GM08714 (cell line): ENCODE measurements around the gene PCDHGB2.
"Not testable (repeated sequence)": the region's sequence is repeated elsewhere in the genome, so short reads cannot be mapped to it uniquely, and the experiment has no call there.

Source experiments
- H3K4me3 ChIP-seq: fragments of 200-500 bp; sonication (Bioruptor generic); 2 replicates; pipeline ENCODE4 v1.5.1; 2014; ENCODE audit warnings: mild to moderate bottlenecking, low read length, inconsistent platforms
- ZNF274 ChIP-seq: IDR thresholded peaks from 2 replicates; pipeline ENCODE4 v1.6.1; 2012; ENCODE audit warnings: mild to moderate bottlenecking, low read depth, low read length

PCDHGB2 gene

DNA sequence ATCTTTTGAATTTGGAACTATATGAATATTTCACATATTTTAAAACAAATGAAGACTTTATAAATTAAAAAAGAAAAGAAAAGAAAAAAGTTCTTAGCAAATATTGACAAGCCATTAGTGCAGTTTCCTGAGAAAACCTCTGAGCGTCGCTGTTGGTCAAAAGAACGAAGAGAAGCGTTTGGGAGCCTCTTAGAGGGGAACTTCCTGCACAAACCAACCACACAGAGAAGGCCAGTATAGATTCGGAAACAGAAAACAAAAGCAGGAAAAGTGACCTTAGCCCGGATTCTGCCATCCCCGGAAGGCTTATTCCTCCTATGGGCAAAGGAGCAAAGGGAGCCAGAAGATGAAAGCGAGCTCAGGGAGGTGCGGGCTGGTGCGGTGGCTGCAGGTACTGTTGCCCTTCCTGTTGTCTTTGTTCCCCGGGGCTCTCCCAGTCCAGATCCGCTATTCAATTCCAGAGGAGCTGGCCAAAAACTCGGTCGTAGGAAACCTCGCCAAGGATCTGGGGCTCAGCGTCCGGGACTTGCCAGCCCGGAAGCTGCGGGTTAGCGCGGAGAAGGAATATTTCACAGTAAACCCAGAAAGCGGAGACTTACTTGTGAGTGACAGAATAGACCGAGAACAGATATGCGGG lies at the start of gene PCDHGB2:
TSS of gene PCDHGB2 (plus strand) at position 205 of the 637 bp plus-strand sequence. CDS start at position 347, 142 bp downstream.
- TF ChIP-seq ZNF274 = no peak
- H3K4me3 ChIP-seq = peak within 1 kb of the TSS; percentile 43; the same call in 1 of the 2 replicates

DNA sequence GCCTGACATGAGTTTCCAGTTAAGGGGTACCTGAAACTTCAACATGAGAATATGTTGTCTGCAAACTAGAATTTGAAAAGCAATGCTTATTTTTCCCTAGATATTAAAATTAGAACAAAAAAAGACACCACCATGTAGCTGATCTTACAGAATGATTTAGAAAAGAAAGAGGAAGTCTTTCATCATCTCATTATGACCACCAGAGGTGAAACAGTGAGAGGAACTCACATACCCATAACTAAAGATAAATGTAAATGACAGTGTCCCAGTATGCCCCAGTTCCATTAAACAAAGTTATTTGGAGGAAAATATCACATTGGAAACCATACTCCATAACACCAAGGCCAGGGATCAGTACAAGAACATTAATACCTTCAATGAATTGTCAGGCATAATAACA lies 46.1 kb upstream of the PCDHGB2 start:
- H3K4me3 ChIP-seq = no peak overlapping the region
- no peak for TF ChIP-seq ZNF274

DNA sequence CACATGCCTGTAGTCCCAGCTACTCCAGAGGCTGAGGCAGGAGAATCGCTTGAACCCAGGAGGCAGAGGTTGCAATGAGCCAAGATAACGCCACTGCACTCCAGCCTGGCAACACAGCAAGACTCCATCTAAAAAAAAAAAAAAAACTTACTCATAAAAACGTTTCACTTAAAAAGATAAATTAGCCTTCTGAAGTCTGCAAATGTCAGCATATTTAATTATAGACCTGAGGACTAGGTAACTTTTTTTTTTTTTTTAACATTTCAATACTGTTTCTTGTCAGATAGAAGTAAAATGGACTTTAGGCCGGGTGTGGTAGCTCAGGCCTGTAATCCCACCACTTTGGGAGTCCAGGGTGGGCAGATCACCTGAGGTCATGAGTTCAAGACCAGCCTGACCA lies 42.8 kb upstream of the PCDHGB2 start:
- H3K4me3 ChIP-seq = not testable (repeated sequence)

DNA sequence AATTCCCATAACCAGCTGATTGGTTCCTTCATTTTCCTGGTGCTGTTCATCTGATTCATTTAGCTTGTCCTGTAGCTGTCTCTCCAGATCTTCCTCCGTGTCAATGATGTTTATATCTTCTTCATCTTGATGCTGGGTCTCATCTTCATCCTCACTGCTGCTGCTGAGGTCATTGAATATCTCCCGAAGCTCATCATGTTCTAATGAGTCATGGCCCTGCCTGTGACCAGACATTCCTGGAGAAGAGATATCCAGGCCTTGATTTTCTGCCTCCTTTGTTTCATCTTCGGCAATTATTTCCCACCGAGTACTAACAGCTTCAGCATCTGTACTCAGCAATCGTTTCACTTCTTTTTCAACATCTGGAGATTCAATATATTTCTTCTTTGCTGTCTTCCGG lies 40.6 kb upstream of the PCDHGB2 start:
- TF ChIP-seq ZNF274 = no peak
- H3K4me3 ChIP-seq = no peak overlapping the region; the same call in 1 of the 2 replicates

DNA sequence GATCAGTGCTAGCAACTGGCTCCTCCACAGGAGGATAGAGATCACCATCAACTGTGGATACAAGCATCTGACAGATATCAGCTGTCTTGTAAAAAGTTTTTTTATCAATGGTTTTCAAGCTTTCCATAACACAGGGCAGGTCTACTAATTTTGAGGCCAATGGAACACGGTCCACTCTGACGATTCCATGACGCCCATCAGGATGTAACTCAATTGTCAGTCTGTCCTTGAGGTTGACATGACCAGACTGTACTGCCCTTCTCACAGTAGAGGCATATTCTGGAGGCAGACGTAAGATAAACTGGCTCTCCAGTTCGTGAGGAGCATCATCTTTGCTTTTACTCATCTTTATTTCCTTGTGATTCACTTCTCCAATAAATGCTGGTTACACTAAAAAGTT lies 40.1 kb upstream of the PCDHGB2 start:
- TF ChIP-seq ZNF274 = no peak
- H3K4me3 ChIP-seq = peak overlapping the region; percentile 67

DNA sequence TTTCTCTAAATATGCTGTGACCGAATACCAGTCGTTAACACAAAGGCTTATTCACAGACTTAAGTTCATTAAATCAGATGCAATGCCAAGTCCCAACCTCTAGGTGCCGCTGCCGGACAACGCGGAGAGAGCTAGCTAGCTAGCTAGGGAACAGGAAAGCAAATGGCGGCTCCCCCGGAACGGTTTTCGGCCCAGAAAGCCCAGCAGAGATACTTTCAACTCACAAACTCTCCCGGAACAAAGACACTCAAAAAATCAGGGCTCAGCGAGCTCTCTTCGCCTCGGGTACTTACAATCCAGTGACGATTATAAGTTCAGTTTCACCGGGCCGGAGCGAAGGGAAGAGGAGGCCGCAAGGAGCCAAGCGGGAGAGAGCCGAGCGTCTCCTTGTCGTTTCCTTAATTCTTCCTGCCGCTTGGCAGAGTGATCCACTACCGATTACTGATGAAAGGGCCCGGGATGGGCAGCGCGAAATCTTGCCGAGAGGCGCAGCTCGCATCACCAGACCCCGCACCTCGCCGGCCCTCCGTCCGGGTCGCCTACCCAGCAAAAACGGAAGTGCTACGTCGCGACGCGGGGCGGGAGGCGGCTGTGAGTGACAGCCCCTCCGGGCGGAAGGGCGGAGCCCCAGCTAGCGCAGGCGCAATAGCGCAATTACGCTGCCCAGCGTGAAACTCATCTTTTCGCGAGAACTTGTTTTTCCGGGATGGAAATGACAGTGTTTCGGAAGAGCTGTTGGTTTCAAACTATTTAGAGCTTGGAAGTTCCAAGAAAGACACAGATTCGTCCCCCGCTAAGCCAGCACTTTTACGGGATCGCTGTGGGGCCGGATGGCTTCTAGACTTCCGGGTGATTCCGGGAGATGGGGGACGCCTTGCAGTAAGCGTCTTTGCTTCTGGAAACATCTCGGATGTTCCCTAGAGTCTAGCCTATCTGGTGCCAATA lies 39.3 kb upstream of the PCDHGB2 start, which contains the start of gene TAF7:
TSS of gene TAF7 (minus strand) at position 560 of the 945 bp plus-strand sequence. CDS start 740 bp downstream, outside the sequence.
- TF ChIP-seq ZNF274 = no peak
- H3K4me3 ChIP-seq = peak within 1 kb of the TSS; percentile 67

DNA sequence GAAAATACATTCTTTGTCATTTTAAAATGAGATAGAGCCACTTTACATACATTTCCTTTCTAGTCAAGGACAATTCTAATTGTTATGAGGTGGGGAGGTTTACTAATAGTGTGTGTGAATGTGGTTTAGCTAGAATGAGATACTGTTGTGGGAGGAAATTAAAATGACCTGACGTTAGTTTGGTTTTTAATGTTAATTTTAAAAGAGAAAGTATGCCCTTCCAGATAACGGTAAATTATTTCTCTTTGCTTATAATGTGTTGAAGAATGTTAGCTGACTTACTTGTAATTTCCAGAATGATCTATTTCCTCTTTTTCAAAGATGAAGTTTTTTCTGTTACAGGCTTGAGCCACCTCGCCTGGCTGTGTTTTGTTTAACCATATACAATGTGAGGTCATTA lies 37.5 kb upstream of the PCDHGB2 start:
- no peak for TF ChIP-seq ZNF274
- H3K4me3 ChIP-seq = no peak overlapping the region

DNA sequence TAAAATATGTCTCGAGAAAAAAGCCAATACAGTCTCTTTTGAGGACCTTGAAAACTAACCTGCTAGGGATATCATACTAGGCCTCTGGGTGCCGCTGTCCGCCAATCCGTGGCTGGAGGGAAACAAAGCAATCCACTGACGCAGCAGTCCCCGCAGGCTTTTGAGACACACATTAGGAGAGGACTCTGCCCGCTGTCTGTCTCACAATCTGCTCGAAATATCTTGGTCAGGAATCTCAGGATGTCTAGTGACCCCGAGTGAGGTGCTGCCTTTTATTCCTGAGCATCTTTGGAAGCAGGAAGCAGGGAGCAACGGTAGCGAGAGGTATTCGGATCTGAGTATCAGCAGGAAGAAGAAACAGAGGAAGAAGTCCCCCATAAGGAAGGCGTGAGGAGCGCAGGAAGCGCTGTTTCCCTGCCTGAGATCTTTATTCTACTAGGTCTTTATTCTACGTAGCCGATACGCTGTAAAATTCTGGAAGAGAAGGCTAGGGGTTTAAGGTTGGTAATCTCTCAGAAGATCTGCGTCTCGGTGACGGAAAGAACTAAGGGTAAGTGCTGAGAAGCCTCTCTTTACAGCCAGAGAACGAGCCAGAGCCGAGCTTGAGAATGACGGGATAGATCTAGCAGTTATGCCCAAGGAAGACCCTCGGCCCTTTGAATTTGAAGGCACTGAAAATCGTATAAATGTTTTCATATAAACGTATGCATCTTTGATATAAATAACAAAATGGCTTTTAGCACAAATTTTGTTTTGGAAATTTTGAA lies 33.5 kb upstream of the PCDHGB2 start:
- TF ChIP-seq ZNF274 = no peak
- peak overlapping the region; percentile 39; the same call in 1 of the 2 replicates for H3K4me3 ChIP-seq

DNA sequence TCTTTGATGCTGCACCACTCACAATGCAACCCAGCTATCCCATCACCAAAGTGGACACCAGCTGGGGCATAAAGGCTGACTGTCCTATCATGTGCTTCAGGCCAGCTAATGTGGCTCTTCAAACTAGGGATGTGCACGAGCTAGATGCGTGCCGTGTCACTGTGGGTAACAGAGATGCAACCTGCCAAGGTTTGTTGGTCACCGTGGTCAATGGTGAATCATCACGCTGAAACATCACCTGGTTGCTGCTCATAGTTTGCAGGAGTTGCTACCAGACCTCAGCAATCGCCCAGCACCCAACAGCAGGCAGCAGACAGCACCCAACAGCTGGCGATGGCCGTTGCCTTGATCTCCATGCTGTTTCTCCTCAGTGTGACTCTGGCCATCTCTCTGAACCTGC lies 31.6 kb upstream of the PCDHGB2 start:
- no peak for TF ChIP-seq ZNF274
- no peak overlapping the region for H3K4me3 ChIP-seq

DNA sequence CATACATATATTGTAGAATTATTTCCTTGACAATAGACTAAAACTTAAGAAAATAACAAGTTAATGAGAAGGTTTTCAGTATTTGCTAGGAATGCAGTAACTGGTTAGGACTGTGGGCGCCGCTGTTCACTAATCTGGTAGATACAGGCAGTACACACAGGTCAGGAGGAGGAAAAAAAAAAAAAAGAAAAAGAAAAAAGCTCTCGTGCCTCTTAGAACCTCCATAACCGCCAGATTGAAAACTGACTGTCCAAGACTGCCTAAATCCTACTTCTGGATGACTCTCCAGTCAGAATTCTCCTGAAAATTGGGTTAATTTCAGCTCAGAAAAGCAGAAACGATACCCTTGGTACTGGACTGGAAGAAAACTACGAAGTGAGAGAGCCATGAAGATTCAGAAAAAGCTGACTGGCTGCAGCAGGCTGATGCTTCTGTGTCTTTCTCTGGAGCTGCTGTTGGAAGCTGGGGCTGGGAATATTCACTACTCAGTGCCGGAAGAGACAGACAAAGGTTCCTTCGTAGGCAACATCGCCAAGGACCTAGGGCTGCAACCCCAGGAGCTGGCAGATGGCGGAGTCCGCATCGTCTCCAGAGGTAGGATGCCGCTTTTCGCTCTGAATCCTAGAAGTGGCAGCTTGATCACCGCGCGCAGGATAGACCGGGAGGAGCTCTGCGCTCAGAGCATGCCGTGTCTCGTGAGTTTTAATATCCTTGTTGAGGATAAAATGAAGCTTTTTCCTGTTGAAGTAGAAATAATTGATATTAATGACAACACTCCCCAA lies 29.3 kb upstream of the PCDHGB2 start, which contains the start of gene PCDHGA1:
TSS of gene PCDHGA1 (plus strand) at position 216 of the 782 bp plus-strand sequence.
- no peak within 1 kb of the TSS for H3K4me3 ChIP-seq
- TF ChIP-seq ZNF274 = no peak

DNA sequence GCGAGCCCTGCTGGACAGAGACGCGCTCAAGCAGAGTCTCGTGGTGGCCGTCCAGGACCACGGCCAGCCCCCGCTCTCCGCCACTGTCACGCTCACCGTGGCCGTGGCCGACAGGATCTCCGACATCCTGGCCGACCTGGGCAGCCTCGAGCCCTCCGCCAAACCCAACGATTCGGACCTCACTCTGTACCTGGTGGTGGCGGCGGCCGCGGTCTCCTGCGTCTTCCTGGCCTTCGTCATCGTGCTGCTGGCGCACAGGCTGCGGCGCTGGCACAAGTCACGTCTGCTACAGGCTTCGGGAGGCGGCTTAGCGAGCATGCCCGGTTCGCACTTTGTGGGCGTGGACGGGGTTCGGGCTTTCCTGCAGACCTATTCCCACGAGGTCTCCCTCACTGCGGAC lies 27.2 kb upstream of the PCDHGB2 start:
- not testable (repeated sequence) for H3K4me3 ChIP-seq

DNA sequence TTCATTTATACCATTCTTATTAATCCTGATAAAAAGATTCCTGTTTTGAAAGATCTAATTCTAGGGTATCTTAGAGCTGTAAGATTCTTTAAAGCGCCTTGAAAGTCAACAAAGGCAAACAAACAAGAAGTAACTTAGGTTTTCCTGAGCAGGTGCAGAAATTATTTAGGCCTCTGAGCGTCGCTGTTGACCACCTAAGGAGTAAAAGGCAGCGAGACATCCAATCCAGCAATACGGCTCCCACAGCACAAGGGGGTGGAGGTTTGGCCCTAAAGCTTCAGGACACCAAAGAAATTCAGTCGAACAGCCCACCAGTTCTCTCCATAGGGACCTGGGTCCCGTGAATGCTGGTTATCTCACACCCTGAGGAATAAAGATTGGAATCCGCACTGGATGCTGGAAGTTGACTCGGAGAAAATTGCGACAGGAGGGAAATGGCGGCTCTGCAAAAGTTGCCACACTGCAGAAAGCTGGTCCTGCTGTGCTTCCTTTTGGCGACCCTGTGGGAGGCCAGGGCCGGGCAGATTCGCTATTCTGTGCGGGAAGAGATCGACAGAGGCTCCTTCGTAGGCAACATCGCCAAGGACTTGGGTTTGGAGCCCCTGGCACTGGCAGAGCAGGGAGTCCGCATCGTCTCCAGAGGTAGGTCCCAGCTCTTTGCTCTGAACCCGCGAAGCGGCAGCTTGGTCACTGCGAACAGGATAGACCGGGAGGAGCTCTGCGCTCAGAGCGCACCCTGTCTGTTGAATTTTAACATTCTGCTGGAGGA lies 21.1 kb upstream of the PCDHGB2 start, which contains the start of gene PCDHGA2:
TSS of gene PCDHGA2 (plus strand) at position 223 of the 769 bp plus-strand sequence.
- no peak within 1 kb of the TSS for H3K4me3 ChIP-seq
- no peak for TF ChIP-seq ZNF274

DNA sequence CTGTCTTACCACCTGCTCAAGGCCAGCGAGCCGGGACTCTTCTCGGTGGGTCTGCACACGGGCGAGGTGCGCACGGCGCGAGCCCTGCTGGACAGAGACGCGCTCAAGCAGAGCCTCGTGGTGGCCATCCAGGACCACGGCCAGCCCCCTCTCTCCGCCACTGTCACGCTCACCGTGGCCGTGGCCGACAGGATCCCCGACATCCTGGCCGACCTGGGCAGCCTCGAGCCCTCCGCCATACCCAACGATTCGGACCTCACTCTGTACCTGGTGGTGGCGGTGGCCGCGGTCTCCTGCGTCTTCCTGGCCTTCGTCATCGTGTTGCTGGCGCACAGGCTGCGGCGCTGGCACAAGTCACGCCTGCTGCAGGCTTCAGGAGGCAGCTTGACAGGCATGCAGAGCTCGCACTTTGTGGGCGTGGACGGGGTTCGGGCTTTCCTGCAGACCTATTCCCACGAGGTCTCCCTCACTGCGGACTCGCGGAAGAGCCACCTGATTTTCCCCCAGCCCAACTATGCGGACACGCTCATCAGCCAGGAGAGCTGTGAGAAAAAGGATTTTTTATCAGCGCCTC lies 18.9 kb upstream of the PCDHGB2 start:
- not testable (repeated sequence) for H3K4me3 ChIP-seq
